Spleen (tissue), 7 donors: Measurements from ENCODE around the gene ZNF804A.

Experiments used
- POLR2A ChIP-seq, 3 donors: fragments of 450-650 bp; IDR thresholded peaks; one replicate each; pipeline ENCODE4 v1.5.1; 2017; ENCODE audit warnings: antibody characterized with exemption in 3 of 3, mild to moderate bottlenecking in 1 of 3
- POLR2AphosphoS5 ChIP-seq, 3 donors: sonication (generic); formaldehyde crosslinking; IDR thresholded peaks; one replicate each; pipeline ENCODE4 v1.5.1; 2017; ENCODE audit warnings: antibody characterized with exemption in 3 of 3
- TF ChIP-seq, protein P1 (sequence below), 11 experiments: fragments of 200-600 bp in 7 of 11; fragments of 450-650 bp in 4 of 11; sonication (generic) in 4 of 11; IDR thresholded peaks in 8 of 11; conservative IDR thresholded peaks in 3 of 11; 1 replicate in 7 of 11; 2 replicates in 4 of 11; pipeline versions ENCODE4 v1.4.0 to v1.8.0; 2016 to 2021; ENCODE audit warnings: antibody characterized with exemption in 11 of 11, inconsistent platforms in 4 of 11, mild to moderate bottlenecking in 1 of 11
- donor health status: DM: no; HTN: no; CAD: no; lungs with moderate emphysema.
- donor health status: DM: no; HTN: no; CAD: no.
- donor health status: DM: no; HTN: no; CAD: no.

GRCh38 chr2:184579226-184579625 is 19.1 kb upstream of the ZNF804A start:
- TF ChIP-seq POLR2AphosphoS5 (IDR thresholded peaks at IDR 0.05) (no peak), POLR2A (IDR thresholded peaks at IDR 0.05) (no peak)
- TF ChIP-seq, protein P1, sequence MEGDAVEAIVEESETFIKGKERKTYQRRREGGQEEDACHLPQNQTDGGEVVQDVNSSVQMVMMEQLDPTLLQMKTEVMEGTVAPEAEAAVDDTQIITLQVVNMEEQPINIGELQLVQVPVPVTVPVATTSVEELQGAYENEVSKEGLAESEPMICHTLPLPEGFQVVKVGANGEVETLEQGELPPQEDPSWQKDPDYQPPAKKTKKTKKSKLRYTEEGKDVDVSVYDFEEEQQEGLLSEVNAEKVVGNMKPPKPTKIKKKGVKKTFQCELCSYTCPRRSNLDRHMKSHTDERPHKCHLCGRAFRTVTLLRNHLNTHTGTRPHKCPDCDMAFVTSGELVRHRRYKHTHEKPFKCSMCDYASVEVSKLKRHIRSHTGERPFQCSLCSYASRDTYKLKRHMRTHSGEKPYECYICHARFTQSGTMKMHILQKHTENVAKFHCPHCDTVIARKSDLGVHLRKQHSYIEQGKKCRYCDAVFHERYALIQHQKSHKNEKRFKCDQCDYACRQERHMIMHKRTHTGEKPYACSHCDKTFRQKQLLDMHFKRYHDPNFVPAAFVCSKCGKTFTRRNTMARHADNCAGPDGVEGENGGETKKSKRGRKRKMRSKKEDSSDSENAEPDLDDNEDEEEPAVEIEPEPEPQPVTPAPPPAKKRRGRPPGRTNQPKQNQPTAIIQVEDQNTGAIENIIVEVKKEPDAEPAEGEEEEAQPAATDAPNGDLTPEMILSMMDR (IDR thresholded peaks at IDR 0.05 in 8 of 11, conservative IDR thresholded peaks at IDR 0.05 in 3 of 11): no peak
